NCI-H1105 (cell line): ENCODE data around the gene FAM174B.
"Not testable (repeated sequence)": the region's sequence is repeated elsewhere in the genome, so short reads cannot be mapped to it uniquely, and the experiment has no call there.

ENCODE experiments used
- DNase-seq: peaks from one replicate; lab custom pipeline; 2025; lab: John Stamatoyannopoulos, UW

Gene FAM174B

GRCh38 chr15:92617549-92618520, 37.7 kb downstream of the FAM174B start:
- no peak for DNase-seq

GRCh38 chr15:92616621-92617548, 38.7 kb downstream of the FAM174B start:
- no peak for DNase-seq

GRCh38 chr15:92614791-92615785, 40.5 kb downstream of the FAM174B start:
- no peak for DNase-seq

GRCh38 chr15:92614301-92614700, 41.3 kb downstream of the FAM174B start:
- DNase-seq = no peak

GRCh38 chr15:92613841-92614240, 41.7 kb downstream of the FAM174B start:
- no peak for DNase-seq

- no peak for DNase-seq
Measured at GRCh38 chr15:92612891-92613290, 42.7 kb downstream of the FAM174B start.

GRCh38 chr15:92611995-92612745, 43.4 kb downstream of the FAM174B start:
- no peak for DNase-seq

GRCh38 chr15:92611150-92611549, 44.4 kb downstream of the FAM174B start:
- no peak for DNase-seq

- no peak for DNase-seq
Measured at GRCh38 chr15:92610101-92610520, 45.5 kb downstream of the FAM174B start.

- no peak for DNase-seq
Measured at GRCh38 chr15:92608866-92609700, 46.5 kb downstream of the FAM174B start.

- not testable (repeated sequence) for DNase-seq
Measured at GRCh38 chr15:92606836-92607150, 48.8 kb downstream of the FAM174B start.

GRCh38 chr15:92606126-92606835, 49.3 kb downstream of the FAM174B start:
- no peak for DNase-seq

- DNase-seq = no peak
Measured at GRCh38 chr15:92605225-92605944, 50.2 kb downstream of the FAM174B start.

GRCh38 chr15:92603743-92604470, 51.7 kb downstream of the FAM174B start:
- DNase-seq = no peak

- no peak for DNase-seq
Measured at GRCh38 chr15:92603278-92603677, 52.3 kb downstream of the FAM174B start.

- DNase-seq = no peak
Measured at GRCh38 chr15:92602267-92602593, 53.3 kb downstream of the FAM174B start.

- no peak for DNase-seq
Measured at GRCh38 chr15:92601592-92602266, 53.8 kb downstream of the FAM174B start.
